ENCODE measurements around the gene MCRIP1.

Gene MCRIP1

GRCh38 chr17:81814748-81815645 is 18.1 kb downstream of the MCRIP1 start:
- H3K4me3 ChIP-seq: no peak overlapping the region
- H3K27ac ChIP-seq: no peak overlapping the region
- no peak for DNase-seq (ENCODE audit: low spot score)
- TF ChIP-seq CTCF (IDR thresholded peaks at IDR 0.05): no peak

DNA sequence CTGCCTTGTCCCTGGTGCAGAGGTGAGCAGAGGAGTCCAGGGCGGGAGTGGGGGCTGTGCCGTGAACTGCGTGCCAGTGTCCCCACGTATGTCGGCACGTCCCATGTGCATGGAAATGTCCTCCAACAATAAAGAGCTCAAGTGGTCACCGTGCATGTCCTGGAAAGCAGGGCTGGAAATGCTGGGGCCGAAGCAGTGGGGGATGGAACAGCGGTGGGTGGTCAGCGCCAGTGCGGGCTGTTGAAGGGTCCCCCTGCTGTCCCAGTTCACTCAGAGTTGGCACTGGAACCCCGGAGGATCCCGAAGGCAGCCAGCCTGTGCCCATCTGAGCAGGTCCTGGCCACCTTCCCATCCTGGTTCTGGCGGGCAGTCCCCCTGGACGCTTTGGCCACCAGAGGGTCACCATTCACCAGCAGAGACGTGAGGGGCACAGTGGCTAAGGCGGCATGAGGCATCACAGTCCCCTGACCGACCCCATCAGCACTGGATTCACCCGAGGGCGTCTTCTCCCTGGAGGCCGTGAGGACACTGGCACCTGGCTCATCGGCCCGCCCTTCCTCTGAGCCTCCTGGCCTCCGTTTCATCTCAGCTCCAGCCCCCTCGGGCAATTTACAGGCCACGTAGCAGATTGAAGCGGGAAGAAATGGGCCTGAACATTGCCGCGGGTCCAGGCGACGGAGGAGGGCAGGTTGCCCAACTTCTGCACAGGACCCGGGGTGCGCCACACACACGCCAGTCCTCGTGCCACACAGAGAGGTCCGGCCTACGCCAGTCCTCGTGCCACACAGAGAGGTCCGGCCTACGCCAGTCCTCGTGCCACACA is 19.0 kb downstream of the MCRIP1 start:
- Histone ChIP-seq H3K4me3 (no peak overlapping the region), H3K27ac (no peak overlapping the region)
- DNase-seq (ENCODE audit: low spot score): no peak
- TF ChIP-seq CTCF (IDR thresholded peaks at IDR 0.05): no peak

GRCh38 chr17:81813371-81813684 is 19.8 kb downstream of the MCRIP1 start:
- no peak for TF ChIP-seq CTCF (IDR thresholded peaks at IDR 0.05)
- no peak overlapping the region for H3K27ac ChIP-seq

GRCh38 chr17:81812571-81813370 is 20.3 kb downstream of the MCRIP1 start:
- DNase-seq (ENCODE audit: low spot score): no peak
- TF ChIP-seq CTCF (IDR thresholded peaks at IDR 0.05): no peak
- Histone ChIP-seq H3K4me3 (no peak overlapping the region), H3K27ac (no peak overlapping the region)

More at GRCh38 chr17:81813371-81813684, 19.8 kb downstream of the MCRIP1 start:
- no peak for DNase-seq (ENCODE audit: low spot score)
- no peak overlapping the region for H3K4me3 ChIP-seq

- Histone ChIP-seq H3K27ac (no peak overlapping the region), H3K4me3 (no peak overlapping the region)
- no peak for TF ChIP-seq CTCF (IDR thresholded peaks at IDR 0.05)
- no peak for DNase-seq (ENCODE audit: low spot score)
Observed at GRCh38 chr17:81811705-81812570, 21.2 kb downstream of the MCRIP1 start.
